HCT116 (cell line): ENCODE data around the gene HSFX4. TPM values are rescaled to one million over a fixed set of nuclear protein-coding genes. Genes with fewer than 3 reads are reported as not detected.

Experiments used
- ATAC-seq: fragments of 200-7000 bp; cut with Tn5 transposase; 2 replicates; pipeline ENCODE4 v1.9.1; 2020; ENCODE audit warnings: mild to moderate bottlenecking, moderate library complexity
- BruUV-seq: library from RNA; stranded (reverse); fragments of 400-500 nt; replicated peaks from 2 replicates; lab custom pipeline; 2021; lab: Mats Ljungman, UMichigan
- CTCF ChIA-PET: fragments of 300-600 bp; sonication (Branson Sonifier 250); formaldehyde crosslinking; loops from one replicate; lab custom pipeline; 2021; ENCODE audit warnings: antibody characterized with exemption; lab: Charles Lee
- POLR2A ChIA-PET: fragments of 300-600, 350-600 bp; sonication (Branson Sonifier 250); formaldehyde crosslinking; loops from one replicate; lab custom pipeline; 2021; ENCODE audit warnings: antibody characterized with exemption; lab: Charles Lee
- RAD21 ChIA-PET, 2 experiments: fragments of 300-600 bp; sonication (Branson Sonifier 250); formaldehyde crosslinking; loops; one replicate each; lab custom pipeline; 2023; ENCODE audit warnings: low total read pairs in 2 of 2; ENCODE audit not compliant: uncharacterized antibody in 2 of 2, unreplicated experiment in 2 of 2, low non-redundant PET in 1 of 2; lab: Charles Lee
- DNase-seq: peaks from one replicate; pipeline ENCODE4 v3.0.0-alpha.2; 2010; ENCODE audit warnings: low read depth, low spot score
- H2AFZ ChIP-seq: fragments of 200-600 bp; shearing (Covaris generic), sonication (generic); 2 replicates; pipeline ENCODE4 v1.6.1; 2017; ENCODE audit warnings: low read depth, mixed run types, mixed read lengths, antibody characterized with exemption, low read length; ENCODE audit not compliant: poor library complexity, severe bottlenecking
- H3K27ac ChIP-seq: 2 replicates; pipeline ENCODE4 v1.5.1; 2012; ENCODE audit warnings: low read depth, low read length
- H3K27me3 ChIP-seq: fragments of 200-600 bp; sonication (generic); 2 replicates; pipeline ENCODE4 v1.6.1; 2016; ENCODE audit warnings: mixed run types, low read length, mixed read lengths; ENCODE audit not compliant: insufficient read depth
- H3K36me3 ChIP-seq, 2 experiments: fragments of 200-500 bp in 1 of 2; fragments of 200-600 bp in 1 of 2; sonication (Bioruptor generic) in 1 of 2; sonication (generic) in 1 of 2; 2 replicates each; pipeline versions ENCODE4 v1.5.1 to v1.6.1; 2014 to 2016; ENCODE audit warnings: low read length in 2 of 2, inconsistent platforms in 1 of 2, mixed read lengths in 1 of 2, mixed run types in 1 of 2; ENCODE audit not compliant: insufficient read depth in 2 of 2, control insufficient read depth in 1 of 2
- H3K4me1 ChIP-seq, 2 experiments: fragments of 200-600 bp in 1 of 2; sonication (generic) in 1 of 2; 2 replicates each; pipeline versions ENCODE4 v1.5.1 to v1.6.1; 2012 to 2017; ENCODE audit warnings: low read length in 2 of 2, inconsistent platforms in 1 of 2, mild to moderate bottlenecking in 1 of 2, mixed read lengths in 1 of 2, mixed run types in 1 of 2, moderate library complexity in 1 of 2; ENCODE audit not compliant: insufficient read depth in 2 of 2, control insufficient read depth in 1 of 2
- H3K4me2 ChIP-seq: fragments of 200-600 bp; sonication (generic); 2 replicates; pipeline ENCODE4 v1.6.1; 2017; ENCODE audit warnings: mixed run types, low read length, mixed read lengths
- H3K4me3 ChIP-seq, 2 experiments: fragments of 200-600 bp in 1 of 2; sonication (generic) in 1 of 2; replicated peaks in 1 of 2; 2 replicates each; pipeline ENCODE4 v1.5.1; 2011 to 2016; ENCODE audit warnings: low read length in 2 of 2, control low read depth in 1 of 2, low read depth in 1 of 2, mild to moderate bottlenecking in 1 of 2, mixed read lengths in 1 of 2, mixed run types in 1 of 2
- H3K79me2 ChIP-seq: fragments of 200-600 bp; sonication (generic); 2 replicates; pipeline ENCODE4 v1.6.1; 2017; ENCODE audit warnings: mild to moderate bottlenecking, mixed run types, low read length, moderate library complexity, mixed read lengths; ENCODE audit not compliant: insufficient read depth
- H3K9ac ChIP-seq: fragments of 200-600 bp; sonication (generic); 2 replicates; pipeline ENCODE4 v1.6.1; 2016; ENCODE audit warnings: low read length, mixed read lengths
- H3K9me2 ChIP-seq: fragments of 200-600 bp; sonication (generic), shearing (Covaris generic); 2 replicates; pipeline ENCODE4 v1.6.1; 2017; ENCODE audit warnings: mixed run types, mild to moderate bottlenecking, moderate library complexity; ENCODE audit not compliant: insufficient read depth
- H3K9me3 ChIP-seq, 2 experiments: fragments of 200-500 bp in 1 of 2; fragments of 200-600 bp in 1 of 2; sonication (Bioruptor generic) in 1 of 2; sonication (generic) in 1 of 2; 2 replicates each; pipeline ENCODE4 v1.6.1; 2014 to 2017; ENCODE audit warnings: low read length in 2 of 2, mixed read lengths in 2 of 2, inconsistent platforms in 1 of 2, low read depth in 1 of 2, mild to moderate bottlenecking in 1 of 2, mixed run types in 1 of 2, moderate library complexity in 1 of 2; ENCODE audit not compliant: control insufficient read depth in 1 of 2, insufficient read depth in 1 of 2
- H4K20me1 ChIP-seq: fragments of 200-600 bp; sonication (generic), shearing (Covaris generic); 2 replicates; pipeline ENCODE4 v1.6.1; 2017; ENCODE audit warnings: mixed run types, mild to moderate bottlenecking, moderate library complexity; ENCODE audit not compliant: insufficient read depth
- CTCF ChIP-seq, 3 experiments: fragments of 200-600 bp in 1 of 3; sonication (generic) in 1 of 3; IDR thresholded peaks in 2 of 3; conservative IDR thresholded peaks in 1 of 3; 2 replicates each; pipeline ENCODE4 v1.5.1; 2012 to 2017; ENCODE audit warnings: low read depth in 2 of 3, low read length in 2 of 3, antibody characterized with exemption in 1 of 3, borderline replicate concordance in 1 of 3, control low read depth in 1 of 3, mild to moderate bottlenecking in 1 of 3, mixed read lengths in 1 of 3, mixed run types in 1 of 3, moderate library complexity in 1 of 3; ENCODE audit not compliant: insufficient read depth in 1 of 3
- EZH2phosphoT487 ChIP-seq: fragments of 200-600 bp; IDR thresholded peaks from 2 replicates; pipeline ENCODE4 v1.6.1; 2018; ENCODE audit warnings: antibody characterized with exemption, borderline replicate concordance
- MAX ChIP-seq: IDR thresholded peaks from 2 replicates; pipeline ENCODE4 v1.6.1; 2012
- REST ChIP-seq: IDR thresholded peaks from 2 replicates; pipeline ENCODE4 v1.6.1; 2012; ENCODE audit warnings: low read depth
- SP1 ChIP-seq: IDR thresholded peaks from 2 replicates; pipeline ENCODE4 v1.6.1; 2012; ENCODE audit warnings: low read depth
- ZBTB33 ChIP-seq: IDR thresholded peaks from 2 replicates; pipeline ENCODE4 v1.6.1; 2011; ENCODE audit warnings: mild to moderate bottlenecking, low read length, moderate library complexity; ENCODE audit not compliant: insufficient replicate concordance; ENCODE audit errors: extremely low read depth
- intact Hi-C: fragments of 100-400 bp; cut with micrococcal nuclease; formaldehyde crosslinking; loops from 2 replicates; pipeline ENCODE4 v1.10.0; 2022
- total RNA-seq: library from RNA; stranded (reverse); gene quantifications from one replicate; pipeline ENCODE4 v1.2.1, GENCODE V29; 2021; ENCODE audit not compliant: unreplicated experiment

HSFX4 gene
- total RNA-seq, 1 experiment from 2014 or later = not detected

GRCh38 chrX:149908727-149909126, 20.6 kb upstream of the HSFX4 start:
- DNase-seq (no peak), ATAC-seq (no peak)
- Histone ChIP-seq H3K79me2 (no peaks in the 10 kb centered on the region), H4K20me1 (no peaks in the 10 kb centered on the region), H3K4me3 (no peak overlapping the region), H3K27ac (no peak overlapping the region), H3K36me3 (no peaks in the 10 kb centered on the region), H3K4me1 (no peaks in the 10 kb centered on the region), H3K9me2 (no peaks in the 10 kb centered on the region), H3K4me2 (no peak overlapping the region), H3K27me3 (no peaks in the 10 kb centered on the region), H3K9ac (no peak overlapping the region), H2AFZ (no peak overlapping the region)
- intact Hi-C loops = no loop called here
- BruUV-seq = no TSS peak
- ChIA-PET RAD21 (no interaction called here), POLR2A (no interaction called here), CTCF (no interaction called here)
- no peak for TF ChIP-seq ZBTB33
- TF ChIP-seq, all 23 proteins: peak for 0
- H3K9me3 ChIP-seq = no peaks in the 10 kb centered on the region

GRCh38 chrX:149909324-149910177, 19.8 kb upstream of the HSFX4 start:
- ChIA-PET CTCF (no interaction called here), RAD21 (no interaction called here), POLR2A (no interaction called here)
- H3K9ac ChIP-seq = no peak overlapping the region
- no peak overlapping the region for H2AFZ ChIP-seq
- no peak overlapping the region for H3K4me2 ChIP-seq
- H3K79me2 ChIP-seq = no peaks in the 10 kb centered on the region
- DNase-seq (no peak), ATAC-seq (no peak)
- no peak overlapping the region for H3K27ac ChIP-seq
- H3K4me1 ChIP-seq = no peaks in the 10 kb centered on the region
- no peak overlapping the region for H3K4me3 ChIP-seq
- H3K9me3 ChIP-seq = no peaks in the 10 kb centered on the region
- no TSS peak for BruUV-seq
- no peaks in the 10 kb centered on the region for H3K27me3 ChIP-seq
- H3K36me3 ChIP-seq = no peaks in the 10 kb centered on the region
- intact Hi-C loops = no loop called here
- no peaks in the 10 kb centered on the region for H4K20me1 ChIP-seq
- no peaks in the 10 kb centered on the region for H3K9me2 ChIP-seq
- TF ChIP-seq MAX = no peak
- TF ChIP-seq REST = no peak
- TF ChIP-seq EZH2phosphoT487 = no peak
- TF ChIP-seq ZBTB33 = no peak
- TF ChIP-seq SP1 = no peak
- TF ChIP-seq CTCF (IDR thresholded peaks at IDR 0.05 in 2 of 3, conservative IDR thresholded peaks at IDR 0.05 in 1 of 3; ENCODE audit: borderline replicate concordance in 1 of 3, insufficient read depth in 1 of 3, low read depth in 2 of 3, low read length in 2 of 3) = no peak
